LNCaP clone FGC (cell line): Measurements from ENCODE around the gene PPFIBP1.
"Not testable (repeated sequence)": the region's sequence is repeated elsewhere in the genome, so short reads cannot be mapped to it uniquely, and the experiment has no call there.

ENCODE experiments used
- DNase-seq: peaks from one replicate; pipeline ENCODE4 v3.0.0-alpha.2; 2011; ENCODE audit warnings: low read depth
- H3K4me3 ChIP-seq: 2 replicates; pipeline ENCODE4 v1.5.1; 2011; ENCODE audit warnings: mild to moderate bottlenecking, low read depth, low read length, control low read depth
- TF ChIP-seq, protein P1 (sequence below): IDR thresholded peaks from 2 replicates; pipeline ENCODE4 v1.5.1; 2012; ENCODE audit warnings: mild to moderate bottlenecking; ENCODE audit not compliant: control insufficient read depth, insufficient read depth; ENCODE audit errors: extremely low read depth

Gene PPFIBP1

GRCh38 chr12:27730097-27730588, 206.1 kb downstream of the PPFIBP1 start:
- no peak for DNase-seq
- TF ChIP-seq, protein P1, sequence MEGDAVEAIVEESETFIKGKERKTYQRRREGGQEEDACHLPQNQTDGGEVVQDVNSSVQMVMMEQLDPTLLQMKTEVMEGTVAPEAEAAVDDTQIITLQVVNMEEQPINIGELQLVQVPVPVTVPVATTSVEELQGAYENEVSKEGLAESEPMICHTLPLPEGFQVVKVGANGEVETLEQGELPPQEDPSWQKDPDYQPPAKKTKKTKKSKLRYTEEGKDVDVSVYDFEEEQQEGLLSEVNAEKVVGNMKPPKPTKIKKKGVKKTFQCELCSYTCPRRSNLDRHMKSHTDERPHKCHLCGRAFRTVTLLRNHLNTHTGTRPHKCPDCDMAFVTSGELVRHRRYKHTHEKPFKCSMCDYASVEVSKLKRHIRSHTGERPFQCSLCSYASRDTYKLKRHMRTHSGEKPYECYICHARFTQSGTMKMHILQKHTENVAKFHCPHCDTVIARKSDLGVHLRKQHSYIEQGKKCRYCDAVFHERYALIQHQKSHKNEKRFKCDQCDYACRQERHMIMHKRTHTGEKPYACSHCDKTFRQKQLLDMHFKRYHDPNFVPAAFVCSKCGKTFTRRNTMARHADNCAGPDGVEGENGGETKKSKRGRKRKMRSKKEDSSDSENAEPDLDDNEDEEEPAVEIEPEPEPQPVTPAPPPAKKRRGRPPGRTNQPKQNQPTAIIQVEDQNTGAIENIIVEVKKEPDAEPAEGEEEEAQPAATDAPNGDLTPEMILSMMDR, result no peak
- no peak overlapping the region for H3K4me3 ChIP-seq

DNA sequence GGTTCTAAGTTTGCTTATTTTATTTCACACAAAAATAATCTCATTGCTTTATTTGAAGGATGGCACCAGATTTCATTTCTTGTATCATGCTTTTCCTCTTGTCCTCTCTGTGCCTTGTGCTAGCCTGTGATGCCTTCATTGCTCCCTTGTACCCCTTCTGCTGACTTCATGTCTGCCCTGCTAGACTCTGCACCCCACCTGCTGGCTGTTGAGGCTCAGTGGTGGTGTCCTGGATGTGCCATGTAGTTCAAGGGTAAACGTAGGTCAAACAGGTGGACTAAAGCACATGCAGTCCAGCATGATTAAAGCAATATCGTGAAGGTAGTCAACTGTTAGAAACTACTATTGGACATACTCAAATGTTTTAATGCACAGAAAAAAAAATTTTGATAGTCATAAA, 208.3 kb downstream of the PPFIBP1 start:
- no peak for DNase-seq
- no peak overlapping the region for H3K4me3 ChIP-seq
- TF ChIP-seq, protein P1, result peak; percentile 39

DNA sequence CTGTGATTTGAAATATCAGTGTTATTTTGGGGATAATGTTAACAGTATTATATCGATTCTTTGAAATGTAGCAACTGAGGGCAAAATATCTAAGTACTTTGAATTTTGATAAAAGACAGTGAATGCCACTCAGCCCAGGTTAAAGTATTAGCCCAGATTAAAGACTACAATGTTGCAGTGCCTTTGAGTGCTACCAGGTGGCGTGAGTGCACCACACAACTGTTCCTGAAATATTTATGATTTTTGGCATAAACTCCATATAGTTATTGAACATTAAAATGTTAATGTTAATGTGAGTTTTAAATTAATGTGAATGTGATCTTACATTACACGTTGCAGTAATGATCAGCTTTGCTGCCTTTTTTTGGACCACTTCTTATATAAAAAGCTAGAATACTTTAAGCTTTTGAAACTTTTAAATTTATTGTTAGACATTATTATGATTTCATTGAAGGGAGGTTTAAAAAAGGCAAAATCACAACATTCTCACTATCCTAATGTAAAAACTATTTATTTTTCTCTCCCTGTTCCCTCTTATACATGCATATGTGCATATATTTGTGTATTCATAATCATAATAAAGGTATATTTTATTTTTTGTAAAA, 209.1 kb downstream of the PPFIBP1 start:
- no peak for DNase-seq
- TF ChIP-seq, protein P1, result peak; percentile 90
- H3K4me3 ChIP-seq, result no peak overlapping the region

DNA sequence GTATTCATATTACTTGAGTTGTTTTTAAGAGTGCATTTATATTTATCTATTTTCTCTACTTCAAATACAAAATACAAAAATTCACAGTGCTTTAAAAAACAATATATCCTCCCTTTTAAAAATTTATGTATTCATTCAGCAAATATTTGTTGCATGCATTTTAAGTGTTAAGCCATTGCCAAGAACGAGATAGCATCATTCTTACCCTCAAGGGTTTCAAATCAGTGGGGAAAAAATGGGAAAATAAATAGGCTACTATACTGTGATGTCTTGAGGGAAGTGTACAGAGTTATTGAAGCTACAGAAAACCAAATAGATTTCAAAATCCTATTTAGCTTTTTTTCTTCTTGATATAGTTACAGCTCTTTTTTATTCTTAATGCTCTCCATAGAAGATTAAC, 209.8 kb downstream of the PPFIBP1 start:
- no peak for DNase-seq
- TF ChIP-seq, protein P1, result no peak
- H3K4me3 ChIP-seq, result no peak overlapping the region

DNA sequence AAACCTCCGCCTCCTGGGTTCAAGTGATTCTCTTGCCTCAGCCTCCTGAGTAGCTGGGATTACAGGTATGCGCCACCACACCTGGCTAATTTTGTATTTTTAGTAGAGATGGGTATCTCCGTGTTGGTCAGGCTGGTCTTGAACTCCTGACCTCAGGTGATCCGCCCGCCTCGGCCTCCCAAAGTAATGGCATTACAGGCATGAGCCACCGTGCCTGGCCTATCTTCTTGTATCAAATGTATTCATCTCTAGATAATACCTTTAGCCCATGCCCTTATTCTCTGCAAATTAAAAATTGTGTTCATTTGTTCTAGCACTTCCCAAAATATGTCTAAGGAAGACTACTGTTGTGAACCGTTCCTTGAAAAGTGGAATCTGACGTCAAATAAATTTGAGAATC, 210.3 kb downstream of the PPFIBP1 start:
- not testable (repeated sequence) for DNase-seq, H3K4me3 ChIP-seq

- no peak for DNase-seq
- H3K4me3 ChIP-seq, result no peak overlapping the region
- TF ChIP-seq, protein P1, result no peak
Observed at GRCh38 chr12:27743601-27744000, 219.6 kb downstream of the PPFIBP1 start.
